H1 (cell line): Measurements from ENCODE around the gene EN2. TPM values are rescaled to one million over a fixed set of nuclear protein-coding genes. Genes with fewer than 3 reads are reported as not detected.

Source experiments
- CTCF ChIA-PET: fragments of 300-600 bp; sonication (Branson Sonifier 250); formaldehyde crosslinking; loops from one replicate; lab custom pipeline; 2021; ENCODE audit not compliant: partially characterized antibody; lab: Charles Lee
- POLR2A ChIA-PET: fragments of 300-600 bp; sonication (Branson Sonifier 250); formaldehyde crosslinking; loops from one replicate; lab custom pipeline; 2021; ENCODE audit warnings: inconsistent platforms; ENCODE audit not compliant: partially characterized antibody; lab: Charles Lee
- DNase-seq, 2 experiments: peaks; one replicate each; pipeline versions ENCODE4 v3.0.0 to v3.0.0-alpha.2; 2010 to 2022; ENCODE audit warnings: low spot score in 2 of 2, low read depth in 1 of 2, mixed read lengths in 1 of 2
- FAIRE-seq: peaks from 2 replicates; lab custom pipeline; 2011; peaks lifted over from hg19 to GRCh38; lab: Jason Lieb, UNC
- H2AFZ ChIP-seq: 2 replicates; pipeline ENCODE4 v1.8.1; 2012; ENCODE audit warnings: low read length, inconsistent platforms
- H2AK5ac ChIP-seq: 2 replicates; pipeline ENCODE4 v1.6.1; 2013; ENCODE audit warnings: low read depth, low read length
- H2BK120ac ChIP-seq: replicated peaks from 2 replicates; pipeline ENCODE3; 2013; ENCODE audit warnings: low read depth, low read length, inconsistent platforms
- H2BK12ac ChIP-seq: 2 replicates; pipeline ENCODE4 v1.6.1; 2013; ENCODE audit warnings: low read depth, low read length
- H2BK15ac ChIP-seq: 2 replicates; pipeline ENCODE4 v1.6.1; 2013; ENCODE audit warnings: low read length
- H2BK20ac ChIP-seq: 2 replicates; pipeline ENCODE4 v1.6.1; 2013; ENCODE audit warnings: low read length
- H2BK5ac ChIP-seq: 2 replicates; pipeline ENCODE4 v1.6.1; 2013; ENCODE audit warnings: low read depth, low read length
- H3K14ac ChIP-seq: 2 replicates; pipeline ENCODE4 v1.6.1; 2013; ENCODE audit warnings: inconsistent platforms; ENCODE audit not compliant: insufficient read length
- H3K18ac ChIP-seq: 2 replicates; pipeline ENCODE4 v1.6.1; 2013; ENCODE audit warnings: low read length; ENCODE audit errors: extremely low read depth
- H3K23ac ChIP-seq: 2 replicates; pipeline ENCODE4 v1.6.1; 2013; ENCODE audit warnings: inconsistent platforms; ENCODE audit not compliant: insufficient read length
- H3K23me2 ChIP-seq: 2 replicates; pipeline ENCODE4 v1.6.1; 2013; ENCODE audit warnings: low read depth, low read length
- H3K27ac ChIP-seq: 2 replicates; pipeline ENCODE4 v1.6.1; 2011; ENCODE audit warnings: low read depth, low read length, inconsistent platforms
- H3K27me3 ChIP-seq, 4 experiments: replicated peaks in 1 of 4; 1 replicate in 1 of 4; 2 replicates in 3 of 4; pipeline versions ENCODE4 v1.6.1 to v1.8.1; 2011 to 2013; ENCODE audit warnings: low read length in 3 of 4, mild to moderate bottlenecking in 3 of 4, inconsistent platforms in 2 of 4, mixed read lengths in 2 of 4, moderate library complexity in 1 of 4; ENCODE audit not compliant: control insufficient read depth in 3 of 4, insufficient read depth in 3 of 4; ENCODE audit errors: extremely low read depth in 1 of 4
- H3K36me3 ChIP-seq, 4 experiments: 2 replicates each; pipeline versions ENCODE4 v1.6.1 to v1.8.1; 2011 to 2013; ENCODE audit warnings: mild to moderate bottlenecking in 4 of 4, low read length in 3 of 4, moderate library complexity in 2 of 4, control low read depth in 1 of 4, inconsistent platforms in 1 of 4; ENCODE audit not compliant: insufficient read depth in 4 of 4, control insufficient read depth in 2 of 4
- H3K4ac ChIP-seq: replicated peaks from 2 replicates; pipeline ENCODE3; 2013; ENCODE audit warnings: low read length, low read depth, mixed read lengths, inconsistent platforms; ENCODE audit not compliant: insufficient read length
- H3K4me1 ChIP-seq, 4 experiments: replicated peaks in 1 of 4; 1 replicate in 1 of 4; 2 replicates in 3 of 4; pipeline versions ENCODE4 v1.6.1 to v1.8.1; 2011 to 2013; ENCODE audit warnings: low read length in 3 of 4, inconsistent platforms in 2 of 4, mixed read lengths in 1 of 4; ENCODE audit not compliant: insufficient read depth in 4 of 4, control insufficient read depth in 3 of 4
- H3K4me2 ChIP-seq, 2 experiments: 2 replicates each; pipeline versions ENCODE4 v1.6.1 to v1.8.1; 2011 to 2013; ENCODE audit warnings: low read depth in 2 of 2, low read length in 2 of 2, control low read depth in 1 of 2, inconsistent platforms in 1 of 2, mild to moderate bottlenecking in 1 of 2; ENCODE audit not compliant: insufficient read depth in 1 of 2
- H3K4me3 ChIP-seq, 4 experiments: fragments of 200-600, 300-600 bp in 1 of 4; sonication (generic), shearing (Covaris generic), sonication (Bioruptor Twin) in 1 of 4; 2 replicates each; pipeline versions ENCODE4 v1.5.1 to v1.8.1; 2011 to 2016; ENCODE audit warnings: low read length in 4 of 4, low read depth in 3 of 4, control low read depth in 2 of 4, inconsistent platforms in 2 of 4, mild to moderate bottlenecking in 2 of 4, mixed read lengths in 1 of 4, moderate library complexity in 1 of 4; ENCODE audit not compliant: insufficient read depth in 2 of 4; ENCODE audit errors: extremely low read depth in 1 of 4
- H3K56ac ChIP-seq: replicated peaks from 2 replicates; pipeline ENCODE3; 2013; ENCODE audit warnings: low read depth, mild to moderate bottlenecking, mixed read lengths, low read length, inconsistent platforms; ENCODE audit not compliant: insufficient read length
- H3K79me1 ChIP-seq: 2 replicates; pipeline ENCODE4 v1.6.1; 2013; ENCODE audit warnings: low read depth, low read length, control low read depth
- H3K79me2 ChIP-seq, 2 experiments: 2 replicates each; pipeline versions ENCODE4 v1.6.1 to v1.8.1; 2012 to 2013; ENCODE audit warnings: low read length in 2 of 2, mild to moderate bottlenecking in 2 of 2, inconsistent platforms in 1 of 2; ENCODE audit not compliant: insufficient read depth in 2 of 2, control insufficient read depth in 1 of 2
- H3K9ac ChIP-seq, 4 experiments: replicated peaks in 1 of 4; 1 replicate in 1 of 4; 2 replicates in 3 of 4; pipeline versions ENCODE4 v1.6.1 to v1.8.1; 2011 to 2013; ENCODE audit warnings: low read depth in 3 of 4, low read length in 3 of 4, control low read depth in 2 of 4, mild to moderate bottlenecking in 2 of 4, moderate library complexity in 2 of 4, inconsistent platforms in 1 of 4; ENCODE audit errors: extremely low read depth in 1 of 4
- H3K9me3 ChIP-seq, 2 experiments: 2 replicates each; pipeline versions ENCODE4 v1.6.1 to v1.8.1; 2012 to 2013; ENCODE audit warnings: mild to moderate bottlenecking in 2 of 2, moderate library complexity in 2 of 2, control low read depth in 1 of 2, inconsistent platforms in 1 of 2, low read depth in 1 of 2, low read length in 1 of 2, mixed read lengths in 1 of 2; ENCODE audit not compliant: insufficient read depth in 2 of 2
- H4K20me1 ChIP-seq, 2 experiments: replicated peaks in 1 of 2; 2 replicates each; pipeline versions ENCODE3 to v1.8.1; 2011 to 2013; ENCODE audit warnings: inconsistent platforms in 2 of 2, low read length in 2 of 2, mild to moderate bottlenecking in 1 of 2; ENCODE audit not compliant: insufficient read depth in 2 of 2, control insufficient read depth in 1 of 2
- H4K5ac ChIP-seq: 2 replicates; pipeline ENCODE4 v1.6.1; 2013; ENCODE audit warnings: low read length, low read depth, mixed read lengths, inconsistent platforms; ENCODE audit not compliant: insufficient read length
- H4K8ac ChIP-seq: 2 replicates; pipeline ENCODE4 v1.8.0; 2013; ENCODE audit warnings: mild to moderate bottlenecking, moderate library complexity, low read length, inconsistent platforms; ENCODE audit not compliant: insufficient read depth; ENCODE audit errors: extremely low read depth
- H4K91ac ChIP-seq: replicated peaks from 2 replicates; pipeline ENCODE3; 2013; ENCODE audit warnings: low read length, mixed read lengths, inconsistent platforms; ENCODE audit not compliant: insufficient read length
- BRCA1 ChIP-seq: IDR thresholded peaks from 2 replicates; pipeline ENCODE4 v1.6.1; 2012; ENCODE audit warnings: low read depth, low read length, improper control_type of control experiment
- NANOG ChIP-seq: IDR thresholded peaks from 2 replicates; pipeline ENCODE4 v1.6.1; 2011; ENCODE audit warnings: low read length, low read depth, mild to moderate bottlenecking, inconsistent platforms; ENCODE audit not compliant: insufficient read depth, poor library complexity, severe bottlenecking
- NRF1 ChIP-seq: IDR thresholded peaks from 2 replicates; pipeline ENCODE4 v1.6.1; 2011; ENCODE audit warnings: mild to moderate bottlenecking, low read depth, low read length, improper control_type of control experiment
- SUZ12 ChIP-seq: fragments of 200-600 bp; sonication (generic); IDR thresholded peaks from 2 replicates; pipeline ENCODE4 v1.6.1; 2012; ENCODE audit warnings: mild to moderate bottlenecking, inconsistent platforms, low read length, moderate library complexity, mixed read lengths
- TCF12 ChIP-seq: IDR thresholded peaks from 2 replicates; pipeline ENCODE4 v1.6.1; 2011; ENCODE audit warnings: low read depth, mild to moderate bottlenecking, low read length
- YY1 ChIP-seq: IDR thresholded peaks from 2 replicates; pipeline ENCODE4 v1.6.1; 2011; ENCODE audit warnings: low read depth, mild to moderate bottlenecking, low read length
- WGBS, 2 experiments: shearing (Covaris generic) in 1 of 2; methylation state at CpG; one replicate each; pipeline versions ENCODE4 v1.1.6 to v1.1.7; 2013 to 2015; ENCODE audit warnings: low lambda C conversion rate in 2 of 2, mixed read lengths in 2 of 2, inconsistent platforms in 1 of 2, low coverage in 1 of 2, missing lambda C conversion rate in 1 of 2; ENCODE audit not compliant: insufficient replicate concordance in 2 of 2, insufficient coverage in 1 of 2, insufficient read length in 1 of 2; ENCODE audit errors: extremely low coverage in 1 of 2, missing lambda C conversion rate in 1 of 2; 5-methylcytosine and 5-hydroxymethylcytosine counted together
- polyA plus RNA-seq, 7 experiments: library from polyadenylated mRNA; depleted of rRNA in 3 of 7; stranded (reverse) in 5 of 7; unstranded in 2 of 7; fragments of >200 nt in 5 of 7; fragments of 200-250 nt in 2 of 7; gene quantifications; 1 replicate in 5 of 7; 2 replicates in 1 of 7; 4 replicates in 1 of 7; pipeline versions ENCODE4 v1.2.1 to v1.2.3, GENCODE V29; 2011 to 2013; ENCODE audit warnings: missing spikeins in 2 of 7, mixed read lengths in 2 of 7
- total RNA-seq: library from RNA; stranded (reverse); fragmentation: NEBNext Ultra II Directional; extraction: Animal tissue kit (Norgen Biotek cat#: 25700); gene quantifications from 2 replicates; pipeline ENCODE4 v1.2.1, GENCODE V29; 2021

EN2 gene
- total and polyA plus RNA-seq, 2 of the 8 experiments (the other 6 are each of a cell fraction or from before 2014, with no cell fraction given): not detected

DNA sequence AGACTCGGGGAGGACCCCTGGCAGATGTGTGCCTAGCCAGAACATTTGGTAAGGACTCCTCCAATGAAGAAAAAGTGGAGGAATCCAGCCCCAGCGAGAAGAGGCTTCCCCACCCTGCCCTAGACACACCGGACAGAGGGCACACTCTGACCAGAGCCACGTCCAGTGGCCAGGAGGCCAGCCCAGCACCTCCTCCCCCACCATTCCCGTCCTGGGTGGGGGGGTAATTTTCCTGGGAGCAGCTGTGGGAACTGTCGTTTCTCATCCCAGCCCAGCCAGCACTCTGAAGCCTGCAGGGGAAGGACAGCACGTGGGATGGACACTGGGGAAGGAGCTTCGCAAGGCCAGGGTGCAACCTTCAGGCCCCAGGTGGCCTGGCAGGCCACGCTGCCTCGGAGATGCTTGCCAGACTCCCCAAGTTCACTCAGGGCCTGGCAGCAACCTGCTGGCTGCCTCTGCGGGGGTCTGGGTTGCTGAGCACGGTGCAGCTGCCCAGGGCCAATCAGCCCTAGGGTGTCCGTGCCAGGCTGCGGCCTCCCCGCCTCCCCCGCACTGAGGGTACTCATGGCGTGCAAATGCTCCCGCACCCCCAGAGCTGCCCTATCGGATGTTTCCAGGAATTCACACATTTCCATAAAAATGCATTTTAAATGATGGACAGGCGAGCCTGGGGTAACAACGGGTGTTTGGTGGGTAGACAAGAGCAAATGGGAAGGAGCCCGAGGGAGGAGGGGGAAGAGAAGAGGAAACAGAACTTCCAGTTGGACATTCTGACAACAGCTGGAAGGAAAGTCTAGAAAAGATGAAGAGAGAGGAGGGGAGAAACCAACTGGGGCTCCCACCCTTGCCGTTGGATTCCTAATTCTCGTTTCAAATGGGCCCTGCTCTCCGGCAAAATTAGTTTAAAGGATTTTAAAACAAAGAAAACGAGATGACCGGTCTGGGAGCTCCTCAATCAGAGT is 1.9 kb upstream of the EN2 start:
- H3K79me2 ChIP-seq: no peaks in the 10 kb centered on the region
- H4K91ac ChIP-seq: no peak overlapping the region
- H4K20me1 ChIP-seq: peaks cover 40 to 52% of the 10 kb centered on the region in 2 experiments
- peaks cover 0 to 16% (median 8%) of the 10 kb centered on the region in 4 experiments; a peak in 5 of 7 replicates for H3K4me1 ChIP-seq
- no peaks in the 10 kb centered on the region; the same call in 1 of the 2 replicates for H3K23me2 ChIP-seq
- 10% methylated on average over 26 of the region's 27 CpGs; no CpG with 5 or more reads in 1 of the 2 experiments for WGBS, 2 experiments
- H2BK15ac ChIP-seq: no peak overlapping the region; the same call in 1 of the 2 replicates
- no peak overlapping the region for H3K23ac ChIP-seq
- H3K27me3 ChIP-seq: peaks cover 98 to 99% (median 98%) of the 10 kb centered on the region in 4 experiments
- H2BK20ac ChIP-seq: no peak overlapping the region
- no peak overlapping the region for H3K9ac ChIP-seq
- no peak for TF ChIP-seq TCF12
- no peak for TF ChIP-seq YY1
- TF ChIP-seq NANOG: no peak
- no peak for TF ChIP-seq NRF1
- TF ChIP-seq BRCA1: no peak
- peak; percentile 42 for TF ChIP-seq SUZ12
- TF ChIP-seq, all 59 proteins: peak for 1
- CTCF ChIA-PET: interaction anchor here (0.9 to 2.9 kb wide), 7 partner anchors 16 to 78 kb away, joined by 3 to 17 read pairs (median 6); no protein-coding TSS in a partner anchor
- Histone ChIP-seq H2AK5ac (no peak overlapping the region), H3K56ac (no peak overlapping the region), H3K4me2 (peak overlapping the region in 1 of 2 experiments; percentile 28; a peak in 1 of 4 replicates), H3K4me3 (no peak overlapping the region), H3K9me3 (no peaks in the 10 kb centered on the region; a peak in 1 of 4 replicates), H2BK12ac (no peak overlapping the region; the same call in 1 of the 2 replicates), H3K14ac (no peak overlapping the region), H2BK120ac (no peak overlapping the region), H4K8ac (no peak overlapping the region), H3K4ac (no peak overlapping the region), H3K27ac (no peak overlapping the region), H2BK5ac (no peak overlapping the region), H2AFZ (no peak overlapping the region), H3K18ac (no peak overlapping the region), H3K79me1 (no peaks in the 10 kb centered on the region; the same call in 1 of the 2 replicates), H3K36me3 (peaks cover 0 to 16% (median 0%) of the 10 kb centered on the region in 4 experiments; a peak in 1 of 8 replicates), H4K5ac (no peak overlapping the region)
- FAIRE-seq (no peak), DNase-seq (no peak)
- POLR2A ChIA-PET: interaction anchor here (1.8 kb wide), 1 partner anchor 84 kb away, joined by 6 read pairs; no protein-coding TSS in a partner anchor
